ENCODE measurements around the gene FHOD1. TPM values are rescaled to one million over a fixed set of nuclear protein-coding genes. Genes with fewer than 3 reads are reported as not detected.
A peak's percentile ranks its signal among the peaks of the same experiment; 100 is the strongest.

FHOD1 gene
- total RNA-seq, 4 donors from 2014 or later = 9.7 to 15.5 (median 12.9) TPM

GRCh38 chr16:67243481-67243880 is 3.8 kb downstream of the FHOD1 start:
- Histone ChIP-seq H3K27me3 (peaks cover 5% of the 10 kb centered on the region), H3K9me3 (no peaks in the 10 kb centered on the region), H3K36me3 (peaks cover 0 to 14% of the 10 kb centered on the region in 2 donors), H3K27ac (peak overlapping the region in 3 of 4 donors; percentile 83 to 87 (median 86)), H3K4me3 (no peak overlapping the region), H3K4me1 (peaks cover 0 to 79% (median 38%) of the 10 kb centered on the region in 3 donors)
- ATAC-seq = no peak
- TF ChIP-seq CTCF (IDR thresholded peaks at IDR 0.05) = no peak
- no peak for TF ChIP-seq POLR2AphosphoS5 (IDR thresholded peaks at IDR 0.05)
- no peak for TF ChIP-seq POLR2A (IDR thresholded peaks at IDR 0.05)
- no peak for TF ChIP-seq EP300 (IDR thresholded peaks at IDR 0.05)
- WGBS, 2 donors (ENCODE audit: low coverage in 1 of 2) = 92% methylated on average over 2 of the region's 4 CpGs; no CpG with 5 or more reads in 1 of the 2 donors

- WGBS, 2 donors (ENCODE audit: low coverage in 1 of 2) = 71 to 80% methylated on average over 1 to 3 of the region's 4 CpGs
- Histone ChIP-seq H3K27me3 (no peaks in the 10 kb centered on the region), H3K36me3 (peaks cover 0 to 27% of the 10 kb centered on the region in 2 donors), H3K27ac (peak overlapping the region in 3 of 4 donors; percentile 19 to 67 (median 30)), H3K4me3 (no peak overlapping the region), H3K4me1 (peaks cover 0 to 69% (median 29%) of the 10 kb centered on the region in 3 donors), H3K9me3 (no peaks in the 10 kb centered on the region)
- TF ChIP-seq POLR2AphosphoS5 (IDR thresholded peaks at IDR 0.05) = no peak
- no peak for ATAC-seq
These were observed 5.0 kb downstream of the FHOD1 start for GRCh38 chr16:67242138-67242730.

- no peaks in the 10 kb centered on the region for H3K9me3 ChIP-seq
- no peak overlapping the region for H3K4me3 ChIP-seq
- no peaks in the 10 kb centered on the region for H3K27me3 ChIP-seq
- TF ChIP-seq CTCF (IDR thresholded peaks at IDR 0.05) (no peak), POLR2A (IDR thresholded peaks at IDR 0.05) (no peak), POLR2AphosphoS5 (IDR thresholded peaks at IDR 0.05) (no peak), EP300 (IDR thresholded peaks at IDR 0.05) (no peak)
- no peak for ATAC-seq
- H3K27ac ChIP-seq = peak overlapping the region in 3 of 4 donors; percentile 30 to 67 (median 60)
- H3K4me1 ChIP-seq = peaks cover 0 to 60% (median 29%) of the 10 kb centered on the region in 3 donors
- 51 to 53% methylated on average over 4 to 5 of the region's 10 CpGs for WGBS, 2 donors (ENCODE audit: low coverage in 1 of 2)
- H3K36me3 ChIP-seq = peaks cover 0 to 36% of the 10 kb centered on the region in 2 donors
These were observed 6.0 kb downstream of the FHOD1 start for GRCh38 chr16:67241008-67241900.

GRCh38 chr16:67240506-67240905 is 6.8 kb downstream of the FHOD1 start:
- no peak for ATAC-seq
- Histone ChIP-seq H3K27me3 (no peaks in the 10 kb centered on the region), H3K36me3 (peaks cover 0 to 44% of the 10 kb centered on the region in 2 donors), H3K4me3 (no peak overlapping the region), H3K4me1 (peaks cover 0 to 52% (median 25%) of the 10 kb centered on the region in 3 donors), H3K9me3 (no peaks in the 10 kb centered on the region), H3K27ac (peak overlapping the region in 3 of 4 donors; percentile 30 to 67 (median 60))
- TF ChIP-seq CTCF (IDR thresholded peaks at IDR 0.05) = no peak
- no peak for TF ChIP-seq POLR2AphosphoS5 (IDR thresholded peaks at IDR 0.05)
- no peak for TF ChIP-seq EP300 (IDR thresholded peaks at IDR 0.05)
- 83 to 92% methylated on average over 1 to 4 of the region's 4 CpGs for WGBS, 2 donors (ENCODE audit: low coverage in 1 of 2)

GRCh38 chr16:67238806-67239470 is 8.3 kb downstream of the FHOD1 start:
- peaks cover 0 to 36% (median 10%) of the 10 kb centered on the region in 3 donors for H3K4me1 ChIP-seq
- TF ChIP-seq EP300 (IDR thresholded peaks at IDR 0.05) (no peak), POLR2AphosphoS5 (IDR thresholded peaks at IDR 0.05) (no peak)
- no peaks in the 10 kb centered on the region for H3K9me3 ChIP-seq
- H3K27me3 ChIP-seq = no peaks in the 10 kb centered on the region
- H3K4me3 ChIP-seq = no peak overlapping the region
- H3K27ac ChIP-seq = no peak overlapping the region
- WGBS, 2 donors (ENCODE audit: low coverage in 1 of 2) = 100% methylated on average over 1 to 2 of the region's 9 CpGs
- no peak for ATAC-seq
- peaks cover 0 to 60% of the 10 kb centered on the region in 2 donors for H3K36me3 ChIP-seq

All from gastroesophageal sphincter (tissue), 4 donors.